HepG2 (cell line): ENCODE measurements around the gene GPR37L1. TPM values are rescaled to one million over a fixed set of nuclear protein-coding genes. Genes with fewer than 3 reads are reported as not detected.

Experiments used
- KDM5B ChIP-seq: sonication (generic); formaldehyde crosslinking; IDR thresholded peaks from 2 replicates; pipeline ENCODE4 v1.4.0; 2020; ENCODE audit warnings: missing genetic modification reagents, mild to moderate bottlenecking, borderline replicate concordance
- MAZ ChIP-seq, 2 experiments: sonication (generic) in 1 of 2; formaldehyde crosslinking in 1 of 2; IDR thresholded peaks; 2 replicates each; pipeline versions ENCODE4 v1.5.0 to v1.6.1; 2012 to 2020; ENCODE audit warnings: low read depth in 2 of 2, mild to moderate bottlenecking in 2 of 2, borderline replicate concordance in 1 of 2, improper control_type of control experiment in 1 of 2, low read length in 1 of 2, missing genetic modification reagents in 1 of 2, moderate library complexity in 1 of 2
- NR2F1 ChIP-seq, 2 experiments: fragments of 450-650 bp in 1 of 2; formaldehyde crosslinking in 1 of 2; IDR thresholded peaks; 2 replicates each; pipeline versions ENCODE4 v1.5.0 to v1.6.1; 2016 to 2020; ENCODE audit warnings: mild to moderate bottlenecking in 1 of 2, missing compliant biosample characterization in 1 of 2, missing genetic modification reagents in 1 of 2, moderate library complexity in 1 of 2
- SOX6 ChIP-seq, 2 experiments: fragments of 450-650 bp in 1 of 2; sonication (generic) in 1 of 2; formaldehyde crosslinking in 1 of 2; IDR thresholded peaks; 2 replicates each; pipeline versions ENCODE4 v1.4.0 to v1.6.1; 2017 to 2020; ENCODE audit warnings: antibody characterized with exemption in 1 of 2, mild to moderate bottlenecking in 1 of 2, missing genetic modification reagents in 1 of 2
- SSRP1 ChIP-seq: IDR thresholded peaks from 2 replicates; pipeline ENCODE4 v1.6.1; 2016; ENCODE audit warnings: control low read depth
- ZFP36L2 ChIP-seq: sonication (generic); formaldehyde crosslinking; IDR thresholded peaks from 2 replicates; pipeline ENCODE4 v1.4.0; 2020; ENCODE audit warnings: missing genetic modification reagents
- ZFP90 ChIP-seq: sonication (generic); formaldehyde crosslinking; IDR thresholded peaks from 2 replicates; pipeline ENCODE4 v1.8.0; 2022; ENCODE audit warnings: missing genetic modification reagents, mild to moderate bottlenecking, inconsistent platforms, borderline replicate concordance
- ZMYM3 ChIP-seq: sonication (generic); formaldehyde crosslinking; IDR thresholded peaks from 2 replicates; pipeline ENCODE4 v1.5.1; 2020; ENCODE audit warnings: mild to moderate bottlenecking, missing genetic modification reagents
- ZNF12 ChIP-seq: sonication (generic); formaldehyde crosslinking; IDR thresholded peaks from 2 replicates; pipeline ENCODE4 v1.5.0; 2020; ENCODE audit warnings: missing genetic modification reagents
- ZNF343 ChIP-seq: sonication (generic); formaldehyde crosslinking; IDR thresholded peaks from 2 replicates; pipeline ENCODE4 v1.4.0; 2020; ENCODE audit warnings: mild to moderate bottlenecking, missing genetic modification reagents
- ZNF446 ChIP-seq: sonication (generic); formaldehyde crosslinking; IDR thresholded peaks from 2 replicates; pipeline ENCODE4 v1.5.0; 2020; ENCODE audit warnings: mild to moderate bottlenecking, missing genetic modification reagents
- ZNF670 ChIP-seq: sonication (generic); formaldehyde crosslinking; IDR thresholded peaks from 2 replicates; pipeline ENCODE4 v1.8.0; 2022; ENCODE audit warnings: mild to moderate bottlenecking, missing genetic modification reagents, borderline replicate concordance
- ZNF7 ChIP-seq: IDR thresholded peaks from 2 replicates; pipeline ENCODE4 v1.6.1; 2016; ENCODE audit warnings: missing biosample characterization, missing genetic modification reagents
- ZNF776 ChIP-seq: sonication (generic); formaldehyde crosslinking; IDR thresholded peaks from 2 replicates; pipeline ENCODE4 v1.4.0; 2020; ENCODE audit warnings: mild to moderate bottlenecking, missing genetic modification reagents
- ZNF883 ChIP-seq: sonication (generic); formaldehyde crosslinking; IDR thresholded peaks from 2 replicates; pipeline ENCODE4 v1.5.1; 2020; ENCODE audit warnings: mild to moderate bottlenecking, missing genetic modification reagents; ENCODE audit errors: not compliant biosample characterization
- polyA plus RNA-seq, 8 experiments: library from polyadenylated mRNA; depleted of rRNA in 3 of 8; stranded (reverse) in 7 of 8; unstranded in 1 of 8; fragments of >200 nt; fragmentation: Illumina TruSeq in 4 of 8; extraction: Trizol in 4 of 8; gene quantifications; 2 replicates each; pipeline versions ENCODE4 v1.2.1 to v1.2.3, GENCODE V29; 2011 to 2016; ENCODE audit warnings: low read depth in 4 of 8, missing spikeins in 1 of 8, mixed read lengths in 1 of 8; ENCODE audit not compliant: insufficient read depth in 1 of 8
- total RNA-seq, 5 experiments: library from RNA; depleted of rRNA; stranded (reverse); fragments of >200 nt; fragmentation: Illumina TruSeq; extraction: Trizol; gene quantifications; 2 replicates each; pipeline ENCODE4 v1.2.3, GENCODE V29; 2016; ENCODE audit warnings: low read depth in 1 of 5
- TF ChIP-seq, protein P1 (sequence below): sonication (generic); formaldehyde crosslinking; IDR thresholded peaks from 2 replicates; pipeline ENCODE4 v1.5.0; 2020; ENCODE audit warnings: missing genetic modification reagents, mild to moderate bottlenecking, borderline replicate concordance
- TF ChIP-seq, protein P2 (sequence below): IDR thresholded peaks from 2 replicates; pipeline ENCODE4 v1.6.1; 2016; ENCODE audit warnings: low read depth, control low read depth
- TF ChIP-seq, protein P3 (sequence below): sonication (generic); formaldehyde crosslinking; conservative IDR thresholded peaks from 2 replicates; pipeline ENCODE4 v1.8.1; 2023; ENCODE audit warnings: missing genetic modification reagents
- TF ChIP-seq, protein P4 (sequence below): sonication (generic); formaldehyde crosslinking; IDR thresholded peaks from 2 replicates; pipeline ENCODE4 v1.9.0; 2021; ENCODE audit warnings: mild to moderate bottlenecking, missing genetic modification reagents

Gene GPR37L1
- total and polyA plus RNA-seq, 2 of the 13 experiments (the other 11 are each of a cell fraction or from before 2014, with no cell fraction given) = 0.13 TPM; not detected in 1

- TF ChIP-seq ZFP90 (CRISPR knock-in tag) (no peak), ZMYM3 (CRISPR knock-in tag) (no peak), ZNF7 (no peak), NR2F1 (CRISPR knock-in tag; IDR thresholded peaks at IDR 0.05) (no peak), ZNF446 (CRISPR knock-in tag) (no peak), ZNF12 (CRISPR knock-in tag) (no peak), ZNF670 (CRISPR knock-in tag) (no peak), MAZ (IDR thresholded peaks at IDR 0.05; ENCODE audit: borderline replicate concordance, low read depth, low read length) (peak; percentile 47; the same call in 1 of the 2 replicates), MAZ (CRISPR knock-in tag; IDR thresholded peaks at IDR 0.05; ENCODE audit: low read depth) (no peak), SSRP1 (CRISPR knock-in tag) (no peak), ZNF343 (CRISPR knock-in tag) (no peak), ZNF883 (no peak), ZNF776 (no peak), ZFP36L2 (CRISPR knock-in tag) (no peak), KDM5B (0 out of 2 replicates have a peak, but pooled peaks have one; percentile 39), SOX6 (IDR thresholded peaks at IDR 0.05) (no peak), SOX6 (CRISPR knock-in tag; IDR thresholded peaks at IDR 0.05) (0 out of 2 replicates have a peak, but pooled peaks have one; percentile 15)
- TF ChIP-seq, protein P1, sequence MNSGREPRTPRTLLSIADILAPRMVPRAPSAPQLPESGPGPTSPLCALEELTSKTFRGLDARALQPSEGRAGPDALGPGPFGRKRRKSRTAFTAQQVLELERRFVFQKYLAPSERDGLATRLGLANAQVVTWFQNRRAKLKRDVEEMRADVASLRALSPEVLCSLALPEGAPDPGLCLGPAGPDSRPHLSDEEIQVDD (CRISPR knock-in tag) = no peak
- TF ChIP-seq, protein P2, sequence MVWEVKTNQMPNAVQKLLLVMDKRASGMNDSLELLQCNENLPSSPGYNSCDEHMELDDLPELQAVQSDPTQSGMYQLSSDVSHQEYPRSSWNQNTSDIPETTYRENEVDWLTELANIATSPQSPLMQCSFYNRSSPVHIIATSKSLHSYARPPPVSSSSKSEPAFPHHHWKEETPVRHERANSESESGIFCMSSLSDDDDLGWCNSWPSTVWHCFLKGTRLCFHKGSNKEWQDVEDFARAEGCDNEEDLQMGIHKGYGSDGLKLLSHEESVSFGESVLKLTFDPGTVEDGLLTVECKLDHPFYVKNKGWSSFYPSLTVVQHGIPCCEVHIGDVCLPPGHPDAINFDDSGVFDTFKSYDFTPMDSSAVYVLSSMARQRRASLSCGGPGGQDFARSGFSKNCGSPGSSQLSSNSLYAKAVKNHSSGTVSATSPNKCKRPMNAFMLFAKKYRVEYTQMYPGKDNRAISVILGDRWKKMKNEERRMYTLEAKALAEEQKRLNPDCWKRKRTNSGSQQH (CRISPR knock-in tag) = no peak
- TF ChIP-seq, protein P3, sequence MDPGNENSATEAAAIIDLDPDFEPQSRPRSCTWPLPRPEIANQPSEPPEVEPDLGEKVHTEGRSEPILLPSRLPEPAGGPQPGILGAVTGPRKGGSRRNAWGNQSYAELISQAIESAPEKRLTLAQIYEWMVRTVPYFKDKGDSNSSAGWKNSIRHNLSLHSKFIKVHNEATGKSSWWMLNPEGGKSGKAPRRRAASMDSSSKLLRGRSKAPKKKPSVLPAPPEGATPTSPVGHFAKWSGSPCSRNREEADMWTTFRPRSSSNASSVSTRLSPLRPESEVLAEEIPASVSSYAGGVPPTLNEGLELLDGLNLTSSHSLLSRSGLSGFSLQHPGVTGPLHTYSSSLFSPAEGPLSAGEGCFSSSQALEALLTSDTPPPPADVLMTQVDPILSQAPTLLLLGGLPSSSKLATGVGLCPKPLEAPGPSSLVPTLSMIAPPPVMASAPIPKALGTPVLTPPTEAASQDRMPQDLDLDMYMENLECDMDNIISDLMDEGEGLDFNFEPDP (CRISPR knock-in tag) = no peak
- TF ChIP-seq, protein P4, sequence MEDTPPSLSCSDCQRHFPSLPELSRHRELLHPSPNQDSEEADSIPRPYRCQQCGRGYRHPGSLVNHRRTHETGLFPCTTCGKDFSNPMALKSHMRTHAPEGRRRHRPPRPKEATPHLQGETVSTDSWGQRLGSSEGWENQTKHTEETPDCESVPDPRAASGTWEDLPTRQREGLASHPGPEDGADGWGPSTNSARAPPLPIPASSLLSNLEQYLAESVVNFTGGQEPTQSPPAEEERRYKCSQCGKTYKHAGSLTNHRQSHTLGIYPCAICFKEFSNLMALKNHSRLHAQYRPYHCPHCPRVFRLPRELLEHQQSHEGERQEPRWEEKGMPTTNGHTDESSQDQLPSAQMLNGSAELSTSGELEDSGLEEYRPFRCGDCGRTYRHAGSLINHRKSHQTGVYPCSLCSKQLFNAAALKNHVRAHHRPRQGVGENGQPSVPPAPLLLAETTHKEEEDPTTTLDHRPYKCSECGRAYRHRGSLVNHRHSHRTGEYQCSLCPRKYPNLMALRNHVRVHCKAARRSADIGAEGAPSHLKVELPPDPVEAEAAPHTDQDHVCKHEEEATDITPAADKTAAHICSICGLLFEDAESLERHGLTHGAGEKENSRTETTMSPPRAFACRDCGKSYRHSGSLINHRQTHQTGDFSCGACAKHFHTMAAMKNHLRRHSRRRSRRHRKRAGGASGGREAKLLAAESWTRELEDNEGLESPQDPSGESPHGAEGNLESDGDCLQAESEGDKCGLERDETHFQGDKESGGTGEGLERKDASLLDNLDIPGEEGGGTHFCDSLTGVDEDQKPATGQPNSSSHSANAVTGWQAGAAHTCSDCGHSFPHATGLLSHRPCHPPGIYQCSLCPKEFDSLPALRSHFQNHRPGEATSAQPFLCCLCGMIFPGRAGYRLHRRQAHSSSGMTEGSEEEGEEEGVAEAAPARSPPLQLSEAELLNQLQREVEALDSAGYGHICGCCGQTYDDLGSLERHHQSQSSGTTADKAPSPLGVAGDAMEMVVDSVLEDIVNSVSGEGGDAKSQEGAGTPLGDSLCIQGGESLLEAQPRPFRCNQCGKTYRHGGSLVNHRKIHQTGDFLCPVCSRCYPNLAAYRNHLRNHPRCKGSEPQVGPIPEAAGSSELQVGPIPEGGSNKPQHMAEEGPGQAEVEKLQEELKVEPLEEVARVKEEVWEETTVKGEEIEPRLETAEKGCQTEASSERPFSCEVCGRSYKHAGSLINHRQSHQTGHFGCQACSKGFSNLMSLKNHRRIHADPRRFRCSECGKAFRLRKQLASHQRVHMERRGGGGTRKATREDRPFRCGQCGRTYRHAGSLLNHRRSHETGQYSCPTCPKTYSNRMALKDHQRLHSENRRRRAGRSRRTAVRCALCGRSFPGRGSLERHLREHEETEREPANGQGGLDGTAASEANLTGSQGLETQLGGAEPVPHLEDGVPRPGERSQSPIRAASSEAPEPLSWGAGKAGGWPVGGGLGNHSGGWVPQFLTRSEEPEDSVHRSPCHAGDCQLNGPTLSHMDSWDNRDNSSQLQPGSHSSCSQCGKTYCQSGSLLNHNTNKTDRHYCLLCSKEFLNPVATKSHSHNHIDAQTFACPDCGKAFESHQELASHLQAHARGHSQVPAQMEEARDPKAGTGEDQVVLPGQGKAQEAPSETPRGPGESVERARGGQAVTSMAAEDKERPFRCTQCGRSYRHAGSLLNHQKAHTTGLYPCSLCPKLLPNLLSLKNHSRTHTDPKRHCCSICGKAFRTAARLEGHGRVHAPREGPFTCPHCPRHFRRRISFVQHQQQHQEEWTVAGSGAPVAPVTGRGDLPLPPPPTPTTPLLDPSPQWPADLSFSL (CRISPR knock-in tag) = no peak
Measured at GRCh38 chr1:202122639-202123335, at the start of gene GPR37L1 (continued).
